ENCODE results near the gene TAOK1. TPM values are rescaled to one million over a fixed set of nuclear protein-coding genes. Genes with fewer than 3 reads are reported as not detected.

TAOK1 gene
- total and polyA plus RNA-seq, 9 of the 15 experiments (the other 6 are each of a cell fraction or from before 2014, with no cell fraction given): 3.2 to 33.1 (median 16.5) TPM

GRCh38 chr17:29561554-29562517, 171.7 kb downstream of the TAOK1 start:
- H3K27ac ChIP-seq (ENCODE audit: extremely low read depth, low read depth, low read length): no peak overlapping the region
- CTCF ChIA-PET (ENCODE audit: low intra/inter-chr PET ratio): no interaction called here
- no peaks in the 10 kb centered on the region for H3K9me1 ChIP-seq (ENCODE audit: control insufficient read depth, insufficient read depth, low read length)
- DNase-seq (ENCODE audit: extremely low read depth in 1 of 4, low spot score in 3 of 4): no peak
- peaks cover 8 to 17% of the 10 kb centered on the region in 2 experiments; a peak in 4 of 5 replicates for H3K4me1 ChIP-seq (replicated peaks in 1 of 2; ENCODE audit: control insufficient read depth in 2 of 2, insufficient read depth in 2 of 2, low read length in 2 of 2)
- H3K9ac ChIP-seq (ENCODE audit: insufficient read depth in 1 of 2, low read depth in 2 of 2, low read length in 2 of 2): 0 out of 4 replicates have a peak overlapping the region, but pooled peaks of 1 of the 2 experiments have one; percentile 3
- intact Hi-C loops (cut with micrococcal nuclease): no loop called here
- POLR2A ChIA-PET: interaction anchor here (0.6 to 0.9 kb wide), 4 partner anchors 13 to 197 kb away, joined by 3 to 7 read pairs (median 4); no protein-coding TSS in a partner anchor
- H3K4me2 ChIP-seq (ENCODE audit: insufficient read depth, low read length): no peak overlapping the region
- H3K36me3 ChIP-seq (ENCODE audit: control insufficient read depth, insufficient read depth, low read length): no peaks in the 10 kb centered on the region
- in situ Hi-C loops (cut with MboI): no loop called here
- TF ChIP-seq HMG20A (CRISPR knock-in tag; conservative IDR thresholded peaks at IDR 0.05) (no peak), PRPF4 (IDR thresholded peaks at IDR 0.05; ENCODE audit: insufficient read depth, low read depth, low read length, poor library complexity, severe bottlenecking) (no peak)
- ATAC-seq: no peak
- no TSS peak for BruUV-seq (replicated peaks)
- H3K79me2 ChIP-seq (ENCODE audit: control insufficient read depth, insufficient read depth, low read length): no peaks in the 10 kb centered on the region
- no peaks in the 10 kb centered on the region for H3K9me3 ChIP-seq (replicated peaks; ENCODE audit: control insufficient read depth, insufficient read depth, low read depth, low read length)
- no peak overlapping the region for H2AFZ ChIP-seq (ENCODE audit: low read depth, low read length)
- no peak overlapping the region for H3K4me3 ChIP-seq
- peaks cover 19% of the 10 kb centered on the region for H4K20me1 ChIP-seq (replicated peaks; ENCODE audit: control insufficient read depth, insufficient read depth, low read length)
- WGBS (ENCODE audit: insufficient coverage, low coverage, missing lambda C conversion rate): 46% methylated on average over 16 of the region's 17 CpGs
- peaks cover 10 to 13% of the 10 kb centered on the region in 2 experiments; a peak in 4 of 5 replicates for H3K27me3 ChIP-seq (ENCODE audit: control insufficient read depth in 2 of 2, insufficient read depth in 2 of 2, low read length in 2 of 2)
- FAIRE-seq: no peak

- intact Hi-C loops (cut with micrococcal nuclease) (no loop called here), in situ Hi-C loops (cut with MboI) (no loop called here)
- ChIA-PET CTCF (ENCODE audit: low intra/inter-chr PET ratio) (no interaction called here), POLR2A (interaction anchor here (0.6 kb wide), 1 partner anchor 141 kb away, joined by 3 read pairs; no protein-coding TSS in a partner anchor)
- H3K9me3 ChIP-seq (replicated peaks; ENCODE audit: control insufficient read depth, insufficient read depth, low read depth, low read length): no peaks in the 10 kb centered on the region
- 56% methylated on average over 18 of the region's 18 CpGs for WGBS (ENCODE audit: insufficient coverage, low coverage, missing lambda C conversion rate)
- no TSS peak for BruUV-seq (replicated peaks)
- H3K27me3 ChIP-seq (ENCODE audit: control insufficient read depth in 2 of 2, insufficient read depth in 2 of 2, low read length in 2 of 2): peaks cover 10 to 13% of the 10 kb centered on the region in 2 experiments; a peak in 4 of 5 replicates
- H2AFZ ChIP-seq (ENCODE audit: low read depth, low read length): no peak overlapping the region
- no peak overlapping the region for H3K27ac ChIP-seq (ENCODE audit: extremely low read depth, low read depth, low read length)
- H3K36me3 ChIP-seq (ENCODE audit: control insufficient read depth, insufficient read depth, low read length): no peaks in the 10 kb centered on the region
- peaks cover 15% of the 10 kb centered on the region for H4K20me1 ChIP-seq (replicated peaks; ENCODE audit: control insufficient read depth, insufficient read depth, low read length)
- DNase-seq (ENCODE audit: extremely low read depth in 1 of 4, low spot score in 3 of 4): no peak
- peaks cover 3 to 22% of the 10 kb centered on the region in 2 experiments; a peak in 4 of 5 replicates for H3K4me1 ChIP-seq (replicated peaks in 1 of 2; ENCODE audit: control insufficient read depth in 2 of 2, insufficient read depth in 2 of 2, low read length in 2 of 2)
- H3K4me3 ChIP-seq: no peak overlapping the region
- no peaks in the 10 kb centered on the region for H3K79me2 ChIP-seq (ENCODE audit: control insufficient read depth, insufficient read depth, low read length)
- H3K4me2 ChIP-seq (ENCODE audit: insufficient read depth, low read length): no peak overlapping the region
- FAIRE-seq: no peak
- peak overlapping the region in 1 of 2 experiments; percentile 63; a peak in 1 of 4 replicates for H3K9ac ChIP-seq (ENCODE audit: insufficient read depth in 1 of 2, low read depth in 2 of 2, low read length in 2 of 2)
- ATAC-seq: no peak
- no peaks in the 10 kb centered on the region for H3K9me1 ChIP-seq (ENCODE audit: control insufficient read depth, insufficient read depth, low read length)
- TF ChIP-seq ZC3H8 (IDR thresholded peaks at IDR 0.05) (no peak), SAP30 (IDR thresholded peaks at IDR 0.05; ENCODE audit: borderline replicate concordance, insufficient read depth, low read depth, low read length, poor library complexity, severe bottlenecking) (no peak), SP1 (CRISPR knock-in tag; IDR thresholded peaks at IDR 0.05) (no peak), ZNF398 (CRISPR knock-in tag; IDR thresholded peaks at IDR 0.05) (no peak), ZNF212 (CRISPR knock-in tag; IDR thresholded peaks at IDR 0.05) (no peak), GTF2E2 (tag; IDR thresholded peaks at IDR 0.05) (no peak), E2F1 (CRISPR knock-in tag; IDR thresholded peaks at IDR 0.05) (no peak), FOXJ2 (tag; IDR thresholded peaks at IDR 0.05) (no peak)
Observed at GRCh38 chr17:29562615-29563014, 172.5 kb downstream of the TAOK1 start.

All from K562 (cell line).